ENCODE data around the gene LHPP. TPM values are rescaled to one million over a fixed set of nuclear protein-coding genes. Genes with fewer than 3 reads are reported as not detected.

The LHPP gene
- total RNA-seq, 4 donors from 2014 or later: 20.3 to 116 (median 22.4) TPM

GRCh38 chr10:124465003-124465776 is 3.6 kb downstream of the LHPP start:
- TF ChIP-seq EP300 (IDR thresholded peaks at IDR 0.05; ENCODE audit: low read depth) (no peak), POLR2AphosphoS5 (IDR thresholded peaks at IDR 0.05) (no peak), POLR2A (IDR thresholded peaks at IDR 0.05) (no peak), CTCF (IDR thresholded peaks at IDR 0.05) (no peak)
- in situ Hi-C loops (cut with MboI; ENCODE audit: low pct_ligation_motif_present in 1 of 4, low pct_unique_long_range_greater_than_20kb in 1 of 4, low sequenced_read_pairs in 3 of 4) (no loop called here), intact Hi-C loops (cut with DNase I; ENCODE audit: low total_unique reads) (no loop called here)
- no peaks in the 10 kb centered on the region for H3K27me3 ChIP-seq
- no peak overlapping the region for H3K4me3 ChIP-seq
- no peaks in the 10 kb centered on the region for H3K9me3 ChIP-seq
- WGBS, 2 donors (ENCODE audit: low coverage in 1 of 2): 58% methylated on average over 13 to 17 of the region's 17 CpGs
- H3K36me3 ChIP-seq: no peaks in the 10 kb centered on the region
- DNase-seq: no peak
- peaks cover 5 to 20% (median 16%) of the 10 kb centered on the region in 4 donors for H3K4me1 ChIP-seq
- H3K27ac ChIP-seq: peak overlapping the region in 1 of 4 donors; percentile 36

- Histone ChIP-seq H3K27me3 (no peaks in the 10 kb centered on the region), H3K4me3 (no peak overlapping the region), H3K36me3 (no peaks in the 10 kb centered on the region), H3K9me3 (no peaks in the 10 kb centered on the region), H3K27ac (peak overlapping the region in 1 of 4 donors; percentile 36), H3K4me1 (peaks cover 5 to 24% (median 16%) of the 10 kb centered on the region in 4 donors)
- intact Hi-C loops (cut with DNase I; ENCODE audit: low total_unique reads): no loop called here
- in situ Hi-C loops (cut with MboI; ENCODE audit: low pct_ligation_motif_present in 1 of 4, low pct_unique_long_range_greater_than_20kb in 1 of 4, low sequenced_read_pairs in 3 of 4): no loop called here
- no peak for DNase-seq
- whole genome bisulfite sequencing, 2 donors (ENCODE audit: low coverage in 1 of 2): 70 to 80% methylated on average over 4 to 9 of the region's 9 CpGs
- TF ChIP-seq POLR2A (IDR thresholded peaks at IDR 0.05): no peak
- TF ChIP-seq CTCF (IDR thresholded peaks at IDR 0.05): no peak
- no peak for TF ChIP-seq POLR2AphosphoS5 (IDR thresholded peaks at IDR 0.05)
These were observed 4.3 kb downstream of the LHPP start for GRCh38 chr10:124465777-124466488.

- Histone ChIP-seq H3K27me3 (no peaks in the 10 kb centered on the region), H3K4me1 (peaks cover 5 to 20% (median 11%) of the 10 kb centered on the region in 4 donors), H3K36me3 (no peaks in the 10 kb centered on the region), H3K4me3 (no peak overlapping the region), H3K9me3 (no peaks in the 10 kb centered on the region), H3K27ac (no peak overlapping the region)
- in situ Hi-C loops (cut with MboI; ENCODE audit: low pct_ligation_motif_present in 1 of 4, low pct_unique_long_range_greater_than_20kb in 1 of 4, low sequenced_read_pairs in 3 of 4) (no loop called here), intact Hi-C loops (cut with DNase I; ENCODE audit: low total_unique reads) (no loop called here)
- TF ChIP-seq CTCF (IDR thresholded peaks at IDR 0.05): no peak
- TF ChIP-seq POLR2AphosphoS5 (IDR thresholded peaks at IDR 0.05): no peak
- TF ChIP-seq POLR2A (IDR thresholded peaks at IDR 0.05): no peak
- TF ChIP-seq EP300 (IDR thresholded peaks at IDR 0.05; ENCODE audit: low read depth): no peak
- WGBS, 2 donors (ENCODE audit: low coverage in 1 of 2): 90 to 95% methylated on average over 4 of the region's 4 CpGs
- no peak for DNase-seq
These were observed 5.5 kb downstream of the LHPP start for GRCh38 chr10:124467165-124467564.

GRCh38 chr10:124468624-124469023 is 7.0 kb downstream of the LHPP start:
- WGBS, 2 donors (ENCODE audit: low coverage in 1 of 2): 95% methylated on average over 13 of the region's 13 CpGs; no CpG with 5 or more reads in 1 of the 2 donors
- Histone ChIP-seq H3K27me3 (no peaks in the 10 kb centered on the region), H3K36me3 (no peaks in the 10 kb centered on the region), H3K9me3 (no peaks in the 10 kb centered on the region), H3K4me1 (peaks cover 0 to 15% (median 5%) of the 10 kb centered on the region in 4 donors), H3K4me3 (no peak overlapping the region), H3K27ac (no peak overlapping the region)
- intact Hi-C loops (cut with DNase I; ENCODE audit: low total_unique reads) (no loop called here), in situ Hi-C loops (cut with MboI; ENCODE audit: low pct_ligation_motif_present in 1 of 4, low pct_unique_long_range_greater_than_20kb in 1 of 4, low sequenced_read_pairs in 3 of 4) (no loop called here)
- no peak for DNase-seq
- no peak for TF ChIP-seq CTCF (IDR thresholded peaks at IDR 0.05)

Data from transverse colon (tissue), 4 donors.